ENCODE measurements around the gene ABCC8.

Gene ABCC8

GRCh38 chr11:17403980-17404759 lies 72.5 kb downstream of the ABCC8 start:
- no peak for DNase-seq (ENCODE audit: low read depth)

- DNase-seq (ENCODE audit: low read depth), result no peak
Measured at GRCh38 chr11:17402486-17402885, 74.2 kb downstream of the ABCC8 start.

DNA sequence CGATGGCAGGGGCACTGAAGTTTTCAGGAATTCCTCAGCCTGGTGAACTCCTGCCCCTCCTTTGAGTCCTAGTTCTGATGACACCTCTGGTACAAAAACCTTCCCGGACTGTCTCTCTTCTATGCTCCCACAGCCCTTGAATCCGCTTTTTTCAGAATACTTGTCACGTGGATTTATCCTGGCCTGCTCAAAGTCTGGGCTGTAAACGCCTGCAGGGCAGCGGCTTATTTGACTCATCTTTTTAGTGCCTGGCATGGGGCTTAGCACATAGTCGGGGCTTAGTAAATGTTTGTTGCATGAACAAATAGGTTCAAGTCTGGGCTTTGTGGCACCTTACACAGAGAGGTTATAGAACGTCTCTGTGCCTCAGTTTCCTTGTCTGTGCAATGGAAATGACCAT lies 74.8 kb downstream of the ABCC8 start:
- no peak for DNase-seq (ENCODE audit: low read depth)

GRCh38 chr11:17401316-17401715 lies 75.3 kb downstream of the ABCC8 start:
- no peak for DNase-seq (ENCODE audit: low read depth)

GRCh38 chr11:17400048-17400775 lies 76.4 kb downstream of the ABCC8 start:
- no peak for DNase-seq (ENCODE audit: low read depth)

DNA sequence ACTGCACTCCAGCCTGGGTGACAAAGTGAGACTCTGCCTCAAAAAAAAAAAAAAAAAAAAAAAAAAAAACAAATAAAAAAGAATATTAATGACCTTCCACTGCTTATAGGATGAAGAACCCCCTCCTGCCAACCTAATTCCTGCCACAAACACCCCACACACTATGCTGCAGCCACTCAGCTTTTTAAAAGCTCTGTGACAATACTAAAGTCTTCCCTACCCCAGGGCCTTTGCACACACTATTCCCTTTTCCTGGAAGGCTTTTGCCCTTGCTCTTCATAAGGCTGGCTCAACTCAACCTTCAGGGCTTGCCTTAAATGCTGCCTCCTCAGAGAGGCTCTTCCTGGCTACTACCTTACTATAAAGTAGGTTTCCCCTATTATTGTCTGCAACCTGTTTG lies 77.4 kb downstream of the ABCC8 start:
- DNase-seq (ENCODE audit: low read depth), result no peak

- DNase-seq (ENCODE audit: low read depth), result no peak
Measured at GRCh38 chr11:17397311-17398002, 79.2 kb downstream of the ABCC8 start.

GRCh38 chr11:17396598-17397310 lies 79.9 kb downstream of the ABCC8 start:
- DNase-seq (ENCODE audit: low read depth), result no peak

DNA sequence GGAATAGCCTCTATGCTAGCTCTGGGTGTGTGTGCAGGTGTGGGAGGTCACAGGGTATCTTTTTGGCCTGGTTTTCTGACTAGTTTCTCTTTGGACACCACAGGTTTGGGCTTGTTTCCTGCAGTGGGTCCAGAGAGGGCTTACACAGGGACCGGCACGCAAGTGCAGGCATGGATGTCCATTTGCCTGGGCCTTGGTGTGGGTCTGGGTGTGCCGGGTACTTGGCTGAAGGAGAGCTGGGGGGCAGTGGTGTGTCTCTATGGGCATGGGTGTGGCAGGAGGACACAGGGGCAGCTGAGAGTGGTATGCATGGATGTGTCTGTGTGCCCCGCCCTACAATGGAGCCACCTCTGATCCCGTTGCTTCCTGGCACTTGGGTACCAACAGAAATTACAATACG lies 80.7 kb downstream of the ABCC8 start:
- DNase-seq (ENCODE audit: low read depth), result no peak

DNA sequence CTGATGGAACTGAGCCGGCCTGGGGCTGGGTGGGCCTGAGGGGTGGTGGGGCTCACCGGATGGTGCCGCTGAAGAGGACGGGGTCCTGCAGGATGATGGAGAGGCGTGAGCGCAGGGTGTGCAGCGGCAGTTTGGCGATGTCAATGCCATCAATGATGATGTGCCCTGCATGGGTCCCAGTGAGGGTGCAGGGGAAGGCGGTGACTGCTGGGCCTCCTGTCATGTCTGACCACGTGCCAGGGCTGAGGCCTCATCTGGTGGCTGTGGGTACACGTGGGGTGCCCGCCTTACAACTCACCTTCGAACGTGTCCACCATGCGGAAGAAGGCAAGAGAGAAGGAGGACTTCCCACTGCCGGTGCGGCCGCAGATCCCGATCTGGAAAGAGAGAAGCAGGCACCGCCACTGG lies 81.1 kb downstream of the ABCC8 start:
- no peak for DNase-seq (ENCODE audit: low read depth)

DNA sequence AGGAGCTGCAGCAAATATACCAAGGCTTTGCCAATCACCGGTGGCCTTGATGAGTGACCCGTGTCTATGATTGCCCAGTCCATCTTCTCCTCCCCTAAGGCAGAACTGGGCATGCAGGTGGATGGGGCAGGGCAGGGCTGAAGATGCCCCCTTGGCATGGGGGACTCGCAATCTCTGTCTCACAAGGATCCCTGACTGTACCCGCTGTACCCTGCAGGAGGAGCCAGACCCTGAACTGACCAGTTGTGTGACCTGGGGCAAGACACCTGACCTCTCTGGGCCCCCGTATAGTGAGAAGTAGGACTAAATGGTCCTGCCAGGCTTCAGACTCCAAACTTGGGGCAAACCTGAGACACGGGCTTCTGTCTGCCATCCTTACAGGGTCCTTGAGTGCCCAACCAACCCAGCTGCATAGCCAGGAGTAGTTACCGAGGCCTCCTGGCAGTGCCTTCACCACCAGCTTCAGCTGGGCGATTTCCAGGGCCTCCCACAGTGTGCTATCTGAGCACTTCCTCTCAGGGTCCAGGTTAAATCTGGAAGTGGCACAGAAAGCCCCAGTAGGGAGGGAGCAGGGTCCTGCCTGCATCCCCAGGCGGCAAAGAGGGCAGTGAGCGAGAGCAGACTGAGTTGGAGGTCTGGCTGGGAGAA lies 81.8 kb downstream of the ABCC8 start:
- DNase-seq (ENCODE audit: low read depth), result no peak

DNA sequence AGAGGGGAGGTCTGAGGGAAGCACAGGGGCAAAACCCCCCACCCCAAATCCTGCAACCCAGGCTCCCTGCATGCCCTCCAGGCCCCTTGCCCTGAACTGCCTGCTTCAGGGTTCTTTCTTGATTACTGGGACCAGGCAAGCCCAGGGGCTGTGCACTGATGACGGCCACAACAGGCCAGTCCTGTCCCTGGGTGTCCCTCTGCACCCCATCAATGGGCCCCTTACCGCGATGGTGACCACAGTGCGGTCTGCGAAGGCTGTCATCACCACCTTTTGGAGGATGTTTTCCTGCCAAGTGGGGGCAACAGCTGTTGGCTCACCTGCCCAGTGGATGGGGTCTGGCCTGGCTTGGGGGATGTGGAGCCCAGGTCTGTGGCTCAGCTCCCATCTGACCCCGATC lies 83.2 kb downstream of the ABCC8 start:
- no peak for DNase-seq (ENCODE audit: low read depth)

DNA sequence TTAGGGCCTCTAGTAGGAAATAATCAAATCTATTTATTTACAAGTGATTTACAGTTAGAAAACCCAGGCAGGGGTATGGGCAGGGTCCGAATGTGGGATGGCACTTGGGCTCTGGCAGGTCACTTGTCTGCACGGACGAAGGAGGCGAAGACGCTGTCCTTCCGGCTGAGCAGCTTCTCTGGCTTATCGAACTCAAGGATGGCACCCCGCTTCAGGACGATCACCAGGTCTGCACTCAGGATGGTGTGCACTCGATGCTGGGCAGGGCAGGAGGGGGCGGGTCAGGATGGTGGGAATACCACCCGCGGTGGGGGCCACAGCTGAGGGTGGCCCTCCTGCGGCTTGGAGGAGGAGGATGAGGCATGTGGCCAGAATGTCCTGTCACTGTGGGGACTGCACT lies 83.8 kb downstream of the ABCC8 start:
- DNase-seq (ENCODE audit: low read depth), result no peak

DNA sequence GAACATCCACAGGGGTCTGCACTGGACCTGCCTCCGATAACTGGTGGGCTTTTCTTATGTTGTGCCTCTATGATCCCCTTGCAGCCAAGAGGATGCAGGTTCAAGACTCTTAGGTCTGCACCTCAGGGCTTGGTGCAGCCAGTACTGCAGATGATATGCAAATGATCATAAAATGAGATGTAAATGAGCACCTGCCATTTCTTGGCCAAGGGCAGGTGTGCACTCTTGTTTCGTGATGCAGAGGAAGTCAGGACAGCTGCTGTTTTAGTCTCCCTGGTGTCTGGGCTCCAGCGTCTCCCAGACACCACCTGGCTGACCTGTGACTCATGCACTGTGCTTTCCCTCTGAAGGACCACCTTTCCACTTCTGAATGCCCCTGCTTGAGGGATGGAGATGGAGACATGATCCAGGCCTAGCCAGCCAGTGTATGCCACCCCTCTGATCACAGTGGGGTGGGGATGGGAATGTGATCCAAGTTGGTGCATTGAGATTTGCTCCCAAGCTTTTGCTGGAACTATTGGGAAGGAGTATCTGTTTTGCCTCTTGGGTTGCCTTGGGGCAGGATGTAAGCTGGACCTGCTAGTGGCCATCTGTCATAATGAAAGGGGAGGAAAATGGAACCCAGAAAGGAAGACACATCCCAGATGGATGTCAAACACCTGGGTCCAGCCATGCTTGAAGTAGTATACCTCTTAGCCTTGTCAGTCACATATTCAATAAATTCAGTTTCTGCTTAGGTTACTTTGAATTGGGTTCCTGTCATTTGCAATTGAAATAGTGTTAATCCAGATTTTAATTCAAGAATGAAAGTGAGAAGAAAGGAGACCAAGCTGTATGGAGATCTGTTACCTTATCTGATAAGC lies 84.9 kb downstream of the ABCC8 start:
- no peak for DNase-seq (ENCODE audit: low read depth)

GRCh38 chr11:17389957-17390649 lies 86.5 kb downstream of the ABCC8 start:
- no peak for DNase-seq (ENCODE audit: low read depth)

GRCh38 chr11:17389211-17389956 lies 87.3 kb downstream of the ABCC8 start:
- DNase-seq (ENCODE audit: low read depth), result peak; percentile 70

DNA sequence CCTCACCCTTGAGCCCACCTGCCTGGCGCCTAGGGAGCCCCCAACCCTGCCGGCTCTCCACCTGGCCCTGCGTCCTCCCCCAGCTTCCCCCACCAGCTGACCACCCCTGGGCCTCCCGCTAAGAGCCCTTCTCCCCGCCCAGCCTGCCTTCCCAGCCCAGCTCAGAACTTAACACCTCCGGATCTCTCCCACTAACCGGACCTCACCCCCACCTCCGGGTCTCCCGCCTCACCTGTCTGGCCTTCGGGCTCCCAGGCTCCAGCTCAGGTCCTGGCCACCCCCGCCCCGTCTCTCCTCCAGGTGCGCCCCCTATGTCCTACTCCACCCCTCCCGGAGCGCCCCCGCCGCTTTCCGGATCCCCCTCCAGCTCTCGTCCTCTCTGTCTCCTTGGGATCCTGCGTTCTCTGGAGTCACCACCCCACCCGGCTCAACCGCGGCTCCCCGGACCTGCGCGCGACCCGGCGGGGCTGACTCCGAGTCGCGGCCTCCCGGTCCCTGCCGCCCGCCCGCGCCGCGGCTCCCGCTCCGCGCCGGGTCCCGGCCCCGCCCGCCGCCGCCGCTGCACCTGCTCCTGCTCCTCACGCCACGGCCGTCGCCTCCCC lies 87.9 kb downstream of the ABCC8 start, which contains the start of gene KCNJ11:
TSS of gene KCNJ11 (minus strand) at position 51 of the 602 bp plus-strand sequence. CDS start 568 bp downstream, outside the sequence.
- DNase-seq (ENCODE audit: low read depth), result no peak

GRCh38 chr11:17387811-17388210 lies 88.8 kb downstream of the ABCC8 start:
- no peak for DNase-seq (ENCODE audit: low read depth)

DNA sequence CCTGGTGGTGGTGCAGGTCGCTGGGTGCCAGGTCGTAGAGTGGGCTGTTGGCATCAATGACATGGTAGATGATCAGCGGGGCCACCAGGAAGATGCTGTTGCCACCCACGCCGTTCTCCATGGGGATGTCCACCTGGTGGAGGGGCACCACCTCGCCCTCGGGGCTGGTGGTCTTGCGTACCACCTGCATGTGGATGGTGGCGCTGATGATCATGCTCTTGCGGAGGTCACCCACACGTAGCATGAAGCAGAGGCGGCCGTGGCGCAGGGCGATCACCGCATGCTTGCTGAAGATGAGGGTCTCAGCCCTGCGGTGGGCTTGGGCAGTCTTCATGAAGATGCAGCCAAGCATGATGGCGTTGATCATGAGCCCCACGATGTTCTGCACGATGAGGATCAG lies 89.4 kb downstream of the ABCC8 start:
- no peak for DNase-seq (ENCODE audit: low read depth)
